ENCODE measurements around the gene PTPRT. TPM values are rescaled to one million over a fixed set of nuclear protein-coding genes. Genes with fewer than 3 reads are reported as not detected.

Gene PTPRT
- total and polyA plus RNA-seq, 4 donors = 0.14 to 2.8 (median 0.40) TPM

GRCh38 chr20:42443200-42443599 is 746.5 kb downstream of the PTPRT start:
- DNase-seq (ENCODE audit: low spot score) = no peak
- TF ChIP-seq GABPA (IDR thresholded peaks at IDR 0.05 in 1 of 2, conservative IDR thresholded peaks at IDR 0.05 in 1 of 2) (no peak), RAD21 (IDR thresholded peaks at IDR 0.05) (no peak), HNF4A (conservative IDR thresholded peaks at IDR 0.05) (no peak), REST (IDR thresholded peaks at IDR 0.05) (no peak), EGR1 (IDR thresholded peaks at IDR 0.05; ENCODE audit: low read depth in 2 of 2) (no peak), TAF1 (conservative IDR thresholded peaks at IDR 0.05) (no peak), FOXA1 (IDR thresholded peaks at IDR 0.05) (no peak), CTCF (IDR thresholded peaks at IDR 0.05; ENCODE audit: low read depth, low read length, missing input control) (no peak), RXRA (IDR thresholded peaks at IDR 0.05) (no peak)
- TF ChIP-seq, protein P1, sequence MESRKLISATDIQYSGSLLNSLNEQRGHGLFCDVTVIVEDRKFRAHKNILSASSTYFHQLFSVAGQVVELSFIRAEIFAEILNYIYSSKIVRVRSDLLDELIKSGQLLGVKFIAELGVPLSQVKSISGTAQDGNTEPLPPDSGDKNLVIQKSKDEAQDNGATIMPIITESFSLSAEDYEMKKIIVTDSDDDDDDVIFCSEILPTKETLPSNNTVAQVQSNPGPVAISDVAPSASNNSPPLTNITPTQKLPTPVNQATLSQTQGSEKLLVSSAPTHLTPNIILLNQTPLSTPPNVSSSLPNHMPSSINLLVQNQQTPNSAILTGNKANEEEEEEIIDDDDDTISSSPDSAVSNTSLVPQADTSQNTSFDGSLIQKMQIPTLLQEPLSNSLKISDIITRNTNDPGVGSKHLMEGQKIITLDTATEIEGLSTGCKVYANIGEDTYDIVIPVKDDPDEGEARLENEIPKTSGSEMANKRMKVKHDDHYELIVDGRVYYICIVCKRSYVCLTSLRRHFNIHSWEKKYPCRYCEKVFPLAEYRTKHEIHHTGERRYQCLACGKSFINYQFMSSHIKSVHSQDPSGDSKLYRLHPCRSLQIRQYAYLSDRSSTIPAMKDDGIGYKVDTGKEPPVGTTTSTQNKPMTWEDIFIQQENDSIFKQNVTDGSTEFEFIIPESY (IDR thresholded peaks at IDR 0.05) = no peak
- H3K4me1 ChIP-seq (ENCODE audit: control insufficient read depth in 4 of 4, insufficient read depth in 4 of 4, low read length in 3 of 4) = no peaks in the 10 kb centered on the region
- no peak overlapping the region for H3K27ac ChIP-seq (ENCODE audit: low read depth in 1 of 2, low read length in 2 of 2)
- H3K9ac ChIP-seq (ENCODE audit: low read depth in 1 of 2, low read length in 2 of 2) = no peak overlapping the region
- H3K4me3 ChIP-seq (ENCODE audit: low read depth in 1 of 3, low read length in 3 of 3) = no peak overlapping the region
- no peaks in the 10 kb centered on the region for H3K36me3 ChIP-seq (ENCODE audit: control insufficient read depth in 4 of 4, insufficient read depth in 3 of 4, low read depth in 1 of 4, low read length in 3 of 4)
- peaks cover 0 to 6% (median 0%) of the 10 kb centered on the region in 4 donors for H3K27me3 ChIP-seq (ENCODE audit: control insufficient read depth in 4 of 4, insufficient read depth in 4 of 4, low read length in 3 of 4)
- 79% methylated on average over 4 of the region's 4 CpGs for WGBS
- H3K9me3 ChIP-seq (ENCODE audit: control insufficient read depth in 4 of 4, low read length in 3 of 4) = peaks cover 0 to 3% (median 0%) of the 10 kb centered on the region in 4 donors

GRCh38 chr20:42442716-42443115 is 747.0 kb downstream of the PTPRT start:
- WGBS = 85% methylated on average over 6 of the region's 6 CpGs
- Histone ChIP-seq H3K27me3 (ENCODE audit: control insufficient read depth in 4 of 4, insufficient read depth in 4 of 4, low read length in 3 of 4) (peaks cover 0 to 6% (median 0%) of the 10 kb centered on the region in 4 donors), H3K36me3 (ENCODE audit: control insufficient read depth in 4 of 4, insufficient read depth in 3 of 4, low read depth in 1 of 4, low read length in 3 of 4) (no peaks in the 10 kb centered on the region), H3K9ac (ENCODE audit: low read depth in 1 of 2, low read length in 2 of 2) (no peak overlapping the region), H3K4me1 (ENCODE audit: control insufficient read depth in 4 of 4, insufficient read depth in 4 of 4, low read length in 3 of 4) (no peaks in the 10 kb centered on the region), H3K9me3 (ENCODE audit: control insufficient read depth in 4 of 4, low read length in 3 of 4) (peaks cover 0 to 3% (median 0%) of the 10 kb centered on the region in 4 donors), H3K27ac (ENCODE audit: low read depth in 1 of 2, low read length in 2 of 2) (no peak overlapping the region), H3K4me3 (ENCODE audit: low read depth in 1 of 3, low read length in 3 of 3) (no peak overlapping the region)
- DNase-seq (ENCODE audit: low spot score) = no peak
- TF ChIP-seq REST (IDR thresholded peaks at IDR 0.05) = no peak
- TF ChIP-seq, protein P2, sequence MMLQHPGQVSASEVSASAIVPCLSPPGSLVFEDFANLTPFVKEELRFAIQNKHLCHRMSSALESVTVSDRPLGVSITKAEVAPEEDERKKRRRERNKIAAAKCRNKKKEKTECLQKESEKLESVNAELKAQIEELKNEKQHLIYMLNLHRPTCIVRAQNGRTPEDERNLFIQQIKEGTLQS (IDR thresholded peaks at IDR 0.05) = no peak
- no peak for TF ChIP-seq GABPA (IDR thresholded peaks at IDR 0.05 in 1 of 2, conservative IDR thresholded peaks at IDR 0.05 in 1 of 2)
- TF ChIP-seq YY1 (IDR thresholded peaks at IDR 0.05) = no peak
- TF ChIP-seq, protein P1 (IDR thresholded peaks at IDR 0.05) = no peak
- TF ChIP-seq TAF1 (conservative IDR thresholded peaks at IDR 0.05) = no peak
- no peak for TF ChIP-seq EGR1 (IDR thresholded peaks at IDR 0.05; ENCODE audit: low read depth in 2 of 2)

All from liver (tissue), 9 donors.